ENCODE measurements around the gene AARS1.
"Not testable (repeated sequence)": the region's sequence is repeated elsewhere in the genome, so short reads cannot be mapped to it uniquely, and the experiment has no call there.

Gene AARS1

GRCh38 chr16:70223216-70223615, 66.1 kb downstream of the AARS1 start:
- not testable (repeated sequence) for DNase-seq

GRCh38 chr16:70222574-70222973, 66.7 kb downstream of the AARS1 start:
- not testable (repeated sequence) for DNase-seq

- not testable (repeated sequence) for DNase-seq
These were observed 70.7 kb downstream of the AARS1 start for GRCh38 chr16:70218586-70218985.

- DNase-seq: not testable (repeated sequence)
These were observed 82.9 kb downstream of the AARS1 start for GRCh38 chr16:70206382-70206781.

- not testable (repeated sequence) for DNase-seq
These were observed 84.5 kb downstream of the AARS1 start for GRCh38 chr16:70204668-70205405.

GRCh38 chr16:70204010-70204409, 85.3 kb downstream of the AARS1 start:
- DNase-seq: not testable (repeated sequence)

GRCh38 chr16:70203508-70203907, 85.8 kb downstream of the AARS1 start:
- not testable (repeated sequence) for DNase-seq

Measured in kidney glomerular epithelial cell (primary cell).